CD4-positive, alpha-beta T cell treated with Interleukin-6 at 100 ng/mL for 8 hours (primary cell): Measurements from ENCODE around the gene RNF13.
A peak's percentile ranks its signal among the peaks of the same experiment; 100 is the strongest.
"Not testable (repeated sequence)": the region's sequence is repeated elsewhere in the genome, so short reads cannot be mapped to it uniquely, and the experiment has no call there.

ENCODE experiments used
- DNase-seq: peaks from one replicate; pipeline ENCODE4 v3.0.0-alpha.2; 2020; ENCODE audit warnings: mixed read lengths, low spot score

The RNF13 gene

DNA sequence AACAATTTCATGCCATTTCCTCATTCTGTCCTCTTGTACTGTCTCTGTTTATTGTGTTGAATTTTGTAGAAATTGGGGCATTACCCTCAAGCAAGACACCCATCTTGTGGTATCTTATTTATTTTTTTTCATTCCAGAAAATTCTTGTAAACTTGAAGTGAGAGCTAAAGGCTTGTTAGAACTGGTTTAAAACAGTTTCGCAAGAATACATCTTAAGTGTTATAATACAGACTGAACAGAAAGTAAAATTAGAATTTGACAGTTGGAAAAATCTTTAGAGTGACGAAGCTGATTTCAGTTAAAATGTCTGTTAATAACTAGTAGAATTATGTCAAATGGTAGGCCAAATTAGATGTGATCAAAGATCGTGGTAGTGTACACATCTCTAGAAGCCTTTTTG is 26.9 kb downstream of the RNF13 start:
- DNase-seq, result no peak

DNA sequence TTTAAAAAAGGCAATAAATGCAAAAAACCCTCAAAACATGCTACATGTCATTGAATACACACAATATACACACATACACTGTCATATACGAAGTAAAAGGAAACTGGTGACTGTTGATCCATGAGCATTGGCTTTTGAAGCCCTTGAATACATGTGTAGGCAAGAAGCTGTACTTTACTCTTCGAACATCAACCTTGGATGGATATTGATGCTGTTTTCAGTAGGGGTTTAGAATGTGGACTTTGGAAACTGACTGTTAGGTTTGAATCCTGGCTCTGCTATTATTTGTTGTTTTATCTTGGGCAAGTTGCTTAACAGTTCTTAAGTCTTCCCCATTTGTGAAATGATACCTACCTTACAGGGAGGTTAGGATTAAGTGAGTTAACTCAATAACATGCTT is 30.5 kb downstream of the RNF13 start:
- DNase-seq, result no peak

DNA sequence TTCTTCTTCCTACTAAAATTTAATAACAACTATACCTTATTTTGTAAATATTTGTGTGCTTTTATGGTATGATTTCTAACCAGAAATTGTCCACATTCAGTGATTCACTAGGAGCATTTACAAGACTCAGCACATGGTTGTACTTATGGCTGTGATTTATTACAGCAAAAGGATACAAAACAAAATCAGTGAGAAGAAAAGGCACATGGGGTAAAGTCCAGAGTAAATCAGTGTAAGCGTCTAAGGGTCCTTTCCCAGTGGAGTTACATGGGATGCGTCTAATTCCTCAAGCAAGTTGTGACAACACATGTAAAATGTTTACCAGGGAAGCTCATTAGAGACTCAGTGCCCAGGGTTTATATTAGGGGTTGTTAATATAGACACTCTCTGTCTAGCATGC is 31.1 kb downstream of the RNF13 start:
- DNase-seq, result no peak

DNA sequence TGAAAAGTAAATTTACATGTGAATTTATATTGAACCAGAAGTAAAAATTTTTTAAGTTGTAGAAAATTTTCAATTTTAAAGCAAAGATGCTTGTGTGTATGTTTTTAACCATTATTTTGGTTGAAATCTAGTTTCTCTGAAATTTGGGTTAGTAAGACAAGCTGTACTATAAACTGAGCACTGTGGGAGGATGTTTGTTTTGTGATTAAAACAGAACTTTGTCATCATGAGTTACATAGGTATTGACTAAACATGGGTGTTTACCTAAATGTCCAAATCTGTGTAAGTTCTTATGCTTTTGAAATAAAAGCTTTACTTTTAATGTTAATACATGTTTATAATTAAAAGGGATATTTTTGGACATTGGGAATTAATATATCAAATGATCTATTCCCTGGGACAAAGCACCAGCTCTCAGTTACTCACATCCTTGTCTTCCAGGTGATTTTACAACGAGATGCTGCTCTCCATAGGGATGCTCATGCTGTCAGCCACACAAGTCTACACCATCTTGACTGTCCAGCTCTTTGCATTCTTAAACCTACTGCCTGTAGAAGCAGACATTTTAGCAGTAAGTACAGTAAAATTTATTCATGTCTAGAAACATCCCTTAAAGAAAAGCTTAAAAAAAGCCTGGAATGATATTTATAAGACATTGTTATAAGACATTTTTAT is 32.7 kb downstream of the RNF13 start:
- DNase-seq, result no peak

DNA sequence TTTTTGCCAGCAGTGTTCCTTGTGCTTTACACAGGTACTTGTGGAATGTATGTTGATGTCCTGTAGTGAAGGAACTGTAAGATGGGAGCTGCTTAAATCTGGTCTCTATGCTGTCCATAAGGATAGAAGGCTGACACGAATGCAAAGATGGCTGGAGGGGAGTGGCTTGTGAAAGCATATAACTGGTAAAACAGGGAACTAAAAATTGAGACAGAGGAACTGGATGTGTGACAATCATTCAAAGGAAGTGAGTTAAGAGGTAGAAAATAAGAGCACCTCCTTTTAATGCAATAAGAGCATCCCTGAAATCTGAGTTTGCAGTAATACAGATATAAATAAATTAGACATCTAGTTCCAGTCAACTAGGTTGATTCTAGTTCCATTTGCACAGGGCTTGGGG is 35.2 kb downstream of the RNF13 start:
- no peak for DNase-seq

DNA sequence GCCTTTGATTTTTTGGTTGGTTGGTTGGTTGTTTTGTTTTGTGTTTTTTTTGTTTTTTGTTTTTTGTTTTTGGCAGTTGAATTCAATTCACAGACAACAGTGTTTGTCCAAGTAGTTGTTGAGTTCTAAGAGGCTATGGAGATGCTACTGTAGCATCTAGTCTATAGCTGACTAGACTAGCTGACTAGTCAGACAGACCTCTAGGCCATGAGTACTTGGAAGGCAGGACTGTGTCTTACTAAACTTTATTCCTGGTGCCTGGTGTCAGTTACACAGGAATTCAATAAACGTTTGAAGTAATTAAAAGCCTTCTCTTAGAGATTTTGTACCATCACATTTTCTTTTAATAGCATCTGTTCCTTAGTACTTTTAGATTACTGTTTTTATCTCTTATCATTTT is 35.7 kb downstream of the RNF13 start:
- no peak for DNase-seq

DNA sequence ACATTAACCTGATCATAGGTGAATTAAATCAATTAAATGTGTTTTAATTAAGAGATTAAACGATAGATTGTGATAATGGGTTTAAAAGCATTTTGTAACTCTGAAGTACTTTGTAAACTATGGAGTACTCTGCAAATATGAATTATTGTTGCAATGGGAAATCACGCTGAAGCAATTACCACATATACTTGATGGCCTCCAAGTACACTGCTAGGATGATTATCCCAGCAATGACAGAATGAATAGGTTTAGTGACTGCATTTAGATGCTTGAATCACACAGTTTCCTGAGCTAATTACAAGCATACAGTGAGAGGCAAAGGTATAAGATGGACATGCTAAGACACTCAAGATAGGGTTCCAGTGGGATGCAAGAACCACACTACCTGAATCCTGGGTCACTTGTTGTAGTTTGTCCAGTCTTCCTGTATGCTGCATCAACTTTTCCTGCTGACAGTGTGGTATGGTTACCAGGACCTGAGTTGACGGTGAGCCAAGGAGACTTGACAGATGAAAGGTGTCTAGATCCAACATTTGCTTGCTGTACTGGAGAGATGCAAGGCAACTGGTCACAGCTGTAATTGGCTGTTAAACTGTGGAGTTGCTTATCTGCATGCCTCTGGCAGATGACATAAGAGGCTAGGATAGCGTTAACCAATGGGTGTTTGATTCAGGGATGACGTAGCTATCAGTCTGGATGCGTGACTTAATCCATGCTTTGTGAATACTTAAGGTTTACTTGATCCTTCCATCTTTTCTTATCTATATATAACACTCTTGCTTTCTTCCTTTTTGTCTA is 38.0 kb downstream of the RNF13 start:
- no peak for DNase-seq

DNA sequence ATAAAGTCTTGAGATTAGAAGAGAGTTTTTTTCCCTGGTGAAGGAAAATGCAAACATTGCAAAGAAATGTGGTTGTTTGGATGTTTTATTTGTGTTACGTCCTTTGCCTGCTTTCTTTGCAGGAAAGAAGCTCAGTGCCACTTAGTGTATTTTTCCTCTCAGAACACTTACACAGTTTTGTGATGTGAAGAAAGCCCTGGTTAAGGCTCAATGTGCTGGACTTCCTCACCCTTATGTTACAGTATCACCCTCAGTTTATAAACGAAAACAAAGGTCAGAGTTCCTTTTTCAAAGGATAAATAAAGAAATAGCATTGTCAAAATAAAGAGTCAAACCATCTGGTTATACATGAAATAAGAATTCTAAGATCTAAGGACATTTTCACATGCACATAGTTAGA is 45.9 kb downstream of the RNF13 start:
- no peak for DNase-seq

DNA sequence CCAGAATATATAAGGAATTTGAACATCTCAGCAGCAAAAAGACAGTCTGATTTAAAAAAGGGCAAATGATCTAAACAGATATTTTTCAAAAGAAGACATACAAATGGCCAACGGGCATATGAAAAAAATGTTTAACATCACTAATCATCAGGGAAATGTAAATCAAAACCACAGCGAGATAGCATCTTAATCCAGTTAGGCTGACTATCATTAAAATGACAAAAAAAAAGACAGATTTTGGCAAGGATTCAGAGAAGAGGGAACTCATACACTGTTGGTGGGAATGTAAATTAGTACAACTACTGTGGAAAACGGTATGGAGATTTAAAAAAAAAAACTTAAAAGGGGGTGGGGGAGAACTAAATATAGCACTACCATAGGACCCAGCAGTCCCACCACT is 47.9 kb downstream of the RNF13 start:
- no peak for DNase-seq

DNA sequence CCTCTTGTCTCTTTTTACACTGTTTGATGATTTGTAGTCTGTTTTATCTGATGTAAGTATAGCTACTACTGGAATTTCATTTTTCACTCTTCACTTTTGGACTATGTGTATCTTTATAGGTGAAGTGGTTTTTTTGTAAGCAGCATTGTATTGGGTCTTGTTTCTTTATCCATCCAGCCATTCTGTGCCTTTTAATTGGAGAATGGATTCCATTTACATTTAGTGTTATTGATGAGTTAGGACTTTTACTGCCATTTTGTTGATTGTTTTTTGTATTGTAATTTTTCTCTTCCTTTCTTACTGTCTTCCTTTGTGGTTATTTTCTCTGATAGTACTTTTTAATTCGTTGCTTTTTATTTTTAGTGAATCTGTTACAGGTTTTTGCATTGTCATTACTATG is 54.5 kb downstream of the RNF13 start:
- DNase-seq, result no peak

DNA sequence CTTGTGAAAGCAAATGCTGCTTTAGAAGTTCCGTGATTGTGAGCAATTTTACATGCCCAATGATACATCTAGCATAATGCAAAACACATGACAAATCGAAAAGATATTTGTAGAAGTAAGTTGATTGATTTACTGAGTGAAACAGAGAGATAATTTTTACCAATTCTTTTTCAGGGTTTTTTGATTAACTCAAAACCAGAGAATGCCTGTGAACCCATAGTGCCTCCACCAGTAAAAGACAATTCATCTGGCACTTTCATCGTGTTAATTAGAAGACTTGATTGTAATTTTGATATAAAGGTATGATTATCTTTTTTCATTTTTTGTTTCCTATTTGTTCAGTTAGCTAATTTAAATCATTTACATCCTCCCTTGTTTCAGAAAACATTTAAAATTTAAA is 58.8 kb downstream of the RNF13 start:
- DNase-seq, result no peak

DNA sequence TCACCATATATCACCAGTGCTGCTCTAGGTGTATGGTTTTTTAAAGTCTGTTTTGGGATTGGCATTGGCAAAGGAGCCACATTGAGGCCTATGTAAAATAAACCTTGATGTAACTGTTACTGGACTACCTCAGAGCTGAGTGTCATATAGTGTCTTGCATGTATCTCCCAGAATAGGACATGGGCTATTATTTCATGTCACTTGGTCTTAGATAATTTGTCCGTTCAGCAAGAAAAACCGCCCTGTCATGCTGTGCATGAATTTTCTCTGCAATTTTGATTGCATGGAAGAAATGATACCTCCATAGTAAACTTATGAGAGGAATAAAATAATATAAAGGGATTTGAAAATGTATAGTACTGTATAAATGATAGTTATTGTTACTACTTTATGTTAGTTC is 59.6 kb downstream of the RNF13 start:
- DNase-seq, result no peak

DNA sequence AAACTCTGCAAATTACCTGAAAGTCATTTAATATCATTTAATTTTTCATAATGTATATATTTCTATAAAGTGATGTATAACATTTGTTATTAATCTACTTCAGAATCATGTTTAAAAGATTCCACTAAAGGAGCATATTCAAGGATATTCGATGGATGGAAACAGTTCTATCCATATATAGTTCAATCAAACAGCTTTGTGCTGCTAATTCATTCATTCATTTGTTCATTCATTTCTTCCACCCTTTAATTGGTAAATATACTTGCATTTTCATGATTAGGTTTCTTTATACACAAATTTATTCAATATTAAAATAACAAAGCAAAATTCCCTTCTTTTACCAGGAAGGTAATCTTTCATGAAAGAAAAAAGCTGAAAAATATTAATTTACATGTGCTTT is 64.7 kb downstream of the RNF13 start:
- DNase-seq, result no peak

DNA sequence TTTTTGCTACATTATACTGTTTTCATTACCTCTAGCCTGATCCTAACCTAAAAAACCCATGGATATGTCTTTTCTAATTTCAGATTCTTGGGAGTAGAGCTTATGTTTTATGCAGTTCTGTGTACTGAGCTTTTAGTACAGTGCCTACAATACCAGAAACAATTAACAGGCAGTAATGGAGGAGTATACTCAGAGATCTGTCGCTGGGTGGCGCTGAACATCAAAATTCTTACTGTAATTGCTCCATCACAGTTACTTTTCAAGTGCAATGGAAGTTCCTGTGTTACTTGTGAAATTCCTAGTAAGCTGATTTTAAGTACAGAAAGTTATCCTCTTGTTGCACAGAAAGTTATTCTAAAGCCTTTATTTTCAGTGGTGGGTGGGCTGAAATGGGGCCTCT is 66.9 kb downstream of the RNF13 start:
- peak; percentile 4 for DNase-seq

DNA sequence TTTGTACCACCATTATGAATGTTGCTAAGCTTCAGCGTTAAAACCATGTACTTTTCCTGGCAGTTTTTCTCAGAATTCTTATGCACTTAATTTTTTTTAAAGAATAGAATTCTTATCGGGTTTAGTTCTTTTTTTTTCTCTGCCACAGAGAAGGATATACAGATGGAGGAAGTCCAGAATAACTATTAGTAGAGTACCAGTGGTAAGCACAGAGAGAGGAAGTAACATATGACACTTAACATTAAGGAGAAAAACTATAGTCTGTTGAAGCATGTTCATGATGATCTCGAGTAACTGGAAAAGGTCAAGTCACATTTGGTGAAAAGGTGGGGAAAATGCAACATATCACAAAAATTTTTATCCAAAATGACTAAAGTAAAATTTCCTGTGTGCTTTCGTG is 68.9 kb downstream of the RNF13 start:
- no peak for DNase-seq

DNA sequence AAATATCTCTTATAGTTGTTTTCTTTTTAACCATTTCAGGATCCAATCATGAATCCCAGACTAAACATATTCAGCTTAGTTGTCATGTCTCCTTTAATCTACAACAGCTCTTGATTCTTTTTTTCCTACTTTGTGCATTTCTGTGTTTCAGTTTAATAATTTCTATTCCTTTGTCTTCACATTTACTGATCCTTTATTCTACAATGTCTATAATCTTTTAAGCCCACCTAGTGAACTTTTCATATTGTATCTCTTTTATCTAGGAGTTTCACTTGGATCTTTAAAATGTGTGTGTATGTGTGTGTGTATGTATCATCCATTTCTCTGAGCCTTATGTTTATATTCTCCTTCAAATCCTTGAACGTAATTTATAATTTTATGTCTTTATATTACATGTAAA is 70.1 kb downstream of the RNF13 start:
- DNase-seq, result no peak

DNA sequence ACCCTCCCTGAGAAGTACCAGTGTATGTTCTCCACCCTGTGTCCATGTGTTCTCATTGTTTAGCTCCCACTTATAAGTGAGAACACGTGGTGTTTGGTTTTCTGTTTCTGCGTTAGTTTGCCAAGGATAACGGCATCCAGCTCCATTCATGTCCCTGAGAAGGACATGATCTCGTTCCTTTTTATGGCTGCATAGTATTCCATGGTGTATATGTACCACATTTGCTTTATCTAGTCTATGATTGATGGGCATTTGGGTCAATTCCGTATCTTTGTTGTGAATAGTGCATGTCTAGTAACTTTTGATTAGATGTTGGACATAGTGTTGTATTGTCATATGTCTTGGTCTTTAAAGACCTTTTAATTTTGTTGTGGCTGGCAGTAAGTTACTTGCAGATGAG is 70.8 kb downstream of the RNF13 start:
- DNase-seq, result not testable (repeated sequence)

DNA sequence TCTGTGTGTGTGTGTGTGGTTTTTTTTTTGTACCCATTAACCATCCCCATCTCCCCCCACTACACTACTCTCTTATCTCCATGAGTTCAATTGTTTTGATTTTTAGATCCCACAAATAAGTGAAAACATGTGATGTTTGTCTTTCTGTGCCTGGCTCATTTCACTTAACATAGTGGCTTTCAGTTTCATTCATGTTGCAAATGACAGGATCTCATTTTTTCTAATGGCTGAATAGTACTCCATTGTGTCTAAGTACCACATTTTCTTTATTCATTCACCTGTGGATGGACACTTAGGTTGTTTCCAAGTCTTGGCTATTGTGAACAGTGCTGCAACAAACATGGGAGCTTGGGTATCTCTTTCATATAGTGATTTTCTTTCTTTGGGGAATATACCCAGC is 71.8 kb downstream of the RNF13 start:
- not testable (repeated sequence) for DNase-seq

DNA sequence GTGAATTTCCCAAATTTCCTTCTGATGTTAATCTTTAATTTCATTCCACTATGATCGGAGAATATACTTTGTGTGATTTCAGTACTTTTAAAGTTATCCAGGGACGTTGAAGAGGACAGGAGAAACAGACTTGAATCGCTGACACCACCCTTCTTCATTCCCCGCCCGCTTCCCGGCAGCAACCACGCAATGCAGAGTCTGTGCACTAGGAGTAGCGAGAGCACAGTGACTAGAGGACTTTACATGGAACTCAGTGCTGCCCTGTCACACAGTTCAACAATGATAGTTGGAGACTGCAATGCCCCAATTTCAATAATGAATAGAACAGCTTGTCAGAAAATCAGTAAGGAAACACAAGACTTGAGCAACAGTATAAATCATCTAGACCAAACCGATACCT is 73.9 kb downstream of the RNF13 start:
- DNase-seq, result no peak

DNA sequence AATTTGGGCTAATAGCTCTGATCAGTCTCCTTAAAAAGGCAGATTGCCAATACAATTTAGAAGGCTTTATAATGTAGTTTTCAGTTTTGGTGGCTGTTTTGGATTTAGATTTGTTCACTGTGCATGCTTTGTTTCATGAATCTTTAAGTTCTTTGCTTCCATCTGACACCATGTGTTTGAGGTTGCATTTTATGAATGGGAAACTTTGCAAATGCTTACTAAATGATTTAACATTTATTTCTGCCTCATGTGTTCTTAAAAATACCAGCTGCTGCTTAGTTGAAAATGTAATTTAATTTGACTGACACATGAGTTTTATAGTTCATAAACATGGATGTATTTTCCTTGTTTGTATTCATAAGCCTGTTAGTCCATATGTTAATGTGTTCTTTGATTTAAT is 78.6 kb downstream of the RNF13 start:
- no peak for DNase-seq

DNA sequence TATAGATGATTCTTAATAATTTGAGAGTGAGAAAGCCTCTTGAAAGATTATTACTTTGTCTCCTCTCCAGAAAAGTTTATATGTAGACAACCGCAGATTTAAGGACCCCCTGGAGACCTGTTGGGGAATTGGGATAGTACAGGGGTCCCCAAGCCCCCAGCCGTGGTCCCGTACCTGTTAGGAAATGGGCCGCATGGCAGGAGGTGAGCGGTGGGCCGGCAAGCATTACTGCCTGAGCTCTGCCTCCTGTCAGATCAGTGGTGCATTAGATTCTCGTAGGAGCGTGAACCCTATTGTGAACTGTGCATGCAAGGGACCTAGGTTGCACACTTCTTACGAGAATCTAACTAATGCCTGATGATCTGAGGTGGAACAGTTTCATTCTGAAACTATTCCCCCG is 79.4 kb downstream of the RNF13 start:
- DNase-seq, result no peak

DNA sequence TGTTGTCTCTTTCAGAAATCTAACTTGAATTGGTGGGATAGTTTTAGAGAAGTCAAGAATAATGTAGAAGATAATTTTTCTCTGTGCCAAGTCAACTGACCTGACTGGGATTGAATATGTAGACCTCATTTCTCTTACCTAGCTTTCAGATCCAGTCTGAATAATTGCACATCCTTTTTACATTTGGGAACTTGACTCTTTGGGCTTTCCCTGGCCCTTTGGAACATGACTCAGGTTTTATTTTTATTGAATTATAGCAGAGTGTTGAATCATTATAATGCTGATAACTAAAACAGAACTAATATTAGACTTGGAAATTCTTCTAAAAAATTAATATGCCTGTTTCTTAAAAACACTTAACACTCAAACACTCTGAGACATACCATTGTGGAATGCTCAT is 81.2 kb downstream of the RNF13 start:
- no peak for DNase-seq

DNA sequence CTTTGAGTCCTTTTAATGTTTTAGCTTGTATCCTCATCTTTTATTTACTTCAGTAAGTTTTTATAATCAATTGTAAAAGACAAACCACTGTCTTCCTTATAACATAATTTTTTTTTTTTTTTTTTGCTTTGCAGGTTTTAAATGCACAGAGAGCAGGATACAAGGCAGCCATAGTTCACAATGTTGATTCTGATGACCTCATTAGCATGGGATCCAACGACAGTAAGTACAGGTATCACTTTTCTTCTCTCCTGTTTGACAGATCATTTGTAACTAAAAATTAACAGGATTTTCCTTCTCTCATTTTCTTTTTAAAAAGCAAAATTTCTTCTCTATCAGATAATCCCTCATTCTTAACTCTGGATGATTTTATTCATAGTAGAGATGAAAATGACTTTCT is 82.3 kb downstream of the RNF13 start:
- no peak for DNase-seq

DNA sequence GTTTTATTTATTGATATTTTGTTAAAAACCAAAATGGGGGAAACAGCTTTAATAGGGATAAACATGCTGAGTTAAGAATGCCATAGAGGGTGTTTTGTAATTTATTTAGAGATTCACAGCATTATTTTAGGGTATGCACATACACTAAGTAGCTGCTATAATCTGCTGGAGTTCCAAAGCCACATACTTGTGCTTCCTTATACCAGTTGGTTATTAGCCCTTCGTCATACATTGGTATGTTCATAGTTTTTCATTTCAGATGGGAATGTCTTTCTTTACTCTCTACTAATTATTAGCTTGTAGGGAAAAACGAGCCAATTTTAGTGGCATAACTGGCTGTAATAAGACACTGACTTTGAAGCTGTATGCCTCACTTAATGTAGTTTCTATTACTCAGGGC is 82.8 kb downstream of the RNF13 start:
- DNase-seq, result no peak
